HEK293 (cell line): ENCODE results near the gene ZDHHC8.

ENCODE experiments used
- CTCF ChIA-PET: fragments of 350-600 bp; formaldehyde crosslinking; extraction: SDS; loops from one replicate; lab custom pipeline; 2021; ENCODE audit warnings: antibody characterized with exemption; lab: Yijun Ruan, JAX
- POLR2A ChIA-PET: fragments of 300-600 bp; formaldehyde crosslinking; extraction: SDS; loops from one replicate; lab custom pipeline; 2020; ENCODE audit warnings: antibody characterized with exemption, inconsistent platforms; lab: Yijun Ruan, JAX
- H3K27ac ChIP-seq: fragments of 200-500 bp; sonication (Bioruptor generic); 2 replicates; pipeline ENCODE4 v1.5.1; 2014; ENCODE audit warnings: low read depth, low read length, control low read depth, inconsistent platforms; ENCODE audit errors: extremely low read depth
- H3K36me3 ChIP-seq, 2 experiments: fragments of 200-500 bp in 1 of 2; sonication (Bioruptor generic) in 1 of 2; 1 replicate in 1 of 2; 2 replicates in 1 of 2; pipeline ENCODE4 v1.5.1; 2014 to 2017; ENCODE audit warnings: inconsistent platforms in 2 of 2, low read length in 2 of 2; ENCODE audit not compliant: control insufficient read depth in 2 of 2, insufficient read depth in 1 of 2
- H3K4me1 ChIP-seq: fragments of 200-500 bp; sonication (Bioruptor generic); 2 replicates; pipeline ENCODE4 v1.5.1; 2014; ENCODE audit warnings: mild to moderate bottlenecking, low read length, inconsistent platforms; ENCODE audit not compliant: control insufficient read depth, insufficient read depth
- H3K4me3 ChIP-seq: 2 replicates; pipeline ENCODE4 v1.5.1; 2011; ENCODE audit warnings: low read depth, mild to moderate bottlenecking, control low read depth, low read length, moderate library complexity
- H3K9me3 ChIP-seq: fragments of 200-500 bp; sonication (Bioruptor generic); 2 replicates; pipeline ENCODE4 v1.5.1; 2014; ENCODE audit warnings: low read depth, low read length, inconsistent platforms; ENCODE audit not compliant: control insufficient read depth, insufficient read depth
- BCL11A ChIP-seq: fragments of 450-650 bp; formaldehyde crosslinking; IDR thresholded peaks from 2 replicates; pipeline ENCODE4 v1.5.1; 2016; ENCODE audit warnings: low read depth, missing biosample characterization, missing genetic modification characterization
- GLIS1 ChIP-seq: fragments of 450-650 bp; formaldehyde crosslinking; IDR thresholded peaks from 2 replicates; pipeline ENCODE4 v1.5.1; 2016; ENCODE audit warnings: missing biosample characterization, missing genetic modification characterization
- GLIS2 ChIP-seq: fragments of 450-650 bp; formaldehyde crosslinking; IDR thresholded peaks from 2 replicates; pipeline ENCODE4 v1.5.1; 2016; ENCODE audit warnings: missing biosample characterization, missing genetic modification characterization
- KLF10 ChIP-seq: fragments of 450-650 bp; IDR thresholded peaks from 2 replicates; pipeline ENCODE4 v1.5.1; 2018; ENCODE audit warnings: missing biosample characterization, mild to moderate bottlenecking, missing genetic modification characterization
- ZFP69B ChIP-seq: fragments of 450-650 bp; formaldehyde crosslinking; IDR thresholded peaks from 2 replicates; pipeline ENCODE4 v1.5.1; 2016; ENCODE audit warnings: missing biosample characterization, missing genetic modification characterization
- ZNF132 ChIP-seq: fragments of 450-650 bp; formaldehyde crosslinking; IDR thresholded peaks from 2 replicates; pipeline ENCODE4 v1.5.1; 2017; ENCODE audit warnings: missing biosample characterization, missing genetic modification characterization, borderline replicate concordance
- ZNF175 ChIP-seq: fragments of 450-650 bp; formaldehyde crosslinking; IDR thresholded peaks from 2 replicates; pipeline ENCODE4 v1.5.1; 2016; ENCODE audit warnings: missing biosample characterization, missing genetic modification characterization
- ZNF18 ChIP-seq: fragments of 450-650 bp; formaldehyde crosslinking; IDR thresholded peaks from 2 replicates; pipeline ENCODE4 v1.5.1; 2016; ENCODE audit warnings: missing biosample characterization, missing genetic modification characterization
- ZNF19 ChIP-seq: fragments of 450-650 bp; formaldehyde crosslinking; IDR thresholded peaks from 2 replicates; pipeline ENCODE4; 2016; ENCODE audit warnings: missing biosample characterization, missing genetic modification characterization, low read depth
- ZNF221 ChIP-seq: fragments of 450-650 bp; formaldehyde crosslinking; IDR thresholded peaks from 2 replicates; pipeline ENCODE4 v1.5.1; 2017; ENCODE audit warnings: missing biosample characterization, missing genetic modification characterization, borderline replicate concordance
- ZNF23 ChIP-seq: fragments of 450-650 bp; formaldehyde crosslinking; IDR thresholded peaks from 2 replicates; pipeline ENCODE4 v1.5.1; 2016; ENCODE audit warnings: missing biosample characterization, missing genetic modification characterization, borderline replicate concordance
- ZNF341 ChIP-seq: fragments of 450-650 bp; formaldehyde crosslinking; IDR thresholded peaks from 2 replicates; pipeline ENCODE4; 2016; ENCODE audit warnings: low read depth, missing biosample characterization, missing genetic modification characterization
- ZNF433 ChIP-seq: fragments of 450-650 bp; formaldehyde crosslinking; IDR thresholded peaks from 2 replicates; pipeline ENCODE4 v1.5.1; 2016; ENCODE audit warnings: missing biosample characterization, missing genetic modification characterization, low read depth
- ZNF473 ChIP-seq: fragments of 450-650 bp; formaldehyde crosslinking; IDR thresholded peaks from 2 replicates; pipeline ENCODE4 v1.5.1; 2017; ENCODE audit warnings: missing biosample characterization, missing genetic modification characterization
- ZNF501 ChIP-seq: fragments of 450-650 bp; formaldehyde crosslinking; IDR thresholded peaks from 2 replicates; pipeline ENCODE4 v1.5.1; 2016; ENCODE audit warnings: missing biosample characterization, missing genetic modification characterization
- ZNF549 ChIP-seq: fragments of 450-650 bp; IDR thresholded peaks from 2 replicates; pipeline ENCODE4 v1.5.1; 2018; ENCODE audit warnings: missing biosample characterization, missing genetic modification characterization, mild to moderate bottlenecking, inconsistent platforms, moderate library complexity
- ZNF664 ChIP-seq: fragments of 450-650 bp; formaldehyde crosslinking; IDR thresholded peaks from 2 replicates; pipeline ENCODE4 v1.5.1; 2016; ENCODE audit warnings: missing biosample characterization, missing genetic modification characterization
- ZNF692 ChIP-seq: fragments of 450-650 bp; formaldehyde crosslinking; IDR thresholded peaks from 2 replicates; pipeline ENCODE4 v1.5.1; 2016; ENCODE audit warnings: missing biosample characterization, missing genetic modification characterization
- TF ChIP-seq, protein P1 (sequence below): fragments of 450-650 bp; formaldehyde crosslinking; IDR thresholded peaks from 2 replicates; pipeline ENCODE4 v1.5.1; 2016; ENCODE audit warnings: missing biosample characterization, missing genetic modification characterization
- TF ChIP-seq, protein P2 (sequence below): fragments of 450-650 bp; IDR thresholded peaks from 2 replicates; pipeline ENCODE4 v1.5.1; 2018; ENCODE audit warnings: missing biosample characterization, mild to moderate bottlenecking, missing genetic modification characterization

Gene ZDHHC8

GRCh38 chr22:20109411-20110358, 21.9 kb upstream of the ZDHHC8 start:
- H3K36me3 ChIP-seq = peaks cover 4 to 99% of the 10 kb centered on the region in 2 experiments; a peak in 2 of 3 replicates

GRCh38 chr22:20110359-20110985, 21.1 kb upstream of the ZDHHC8 start:
- POLR2A ChIA-PET = interaction anchor here (0.7 to 1.5 kb wide), 5 partner anchors 14 to 31 kb away, joined by 3 to 5 read pairs (median 3); partner anchors contain the start of gene DGCR8
- no peaks in the 10 kb centered on the region for H3K9me3 ChIP-seq
- CTCF ChIA-PET = interaction anchor here (0.6 to 1.4 kb wide), 11 partner anchors 9 to 159 kb away, joined by 3 to 7 read pairs (median 3); no protein-coding TSS in a partner anchor
- H3K4me1 ChIP-seq = no peaks in the 10 kb centered on the region
- H3K36me3 ChIP-seq = peaks cover 4 to 99% of the 10 kb centered on the region in 2 experiments; a peak in 2 of 3 replicates
- H3K27ac ChIP-seq = peak overlapping the region; percentile 18; the same call in 1 of the 2 replicates
- H3K4me3 ChIP-seq = no peak overlapping the region
- TF ChIP-seq, protein P1, sequence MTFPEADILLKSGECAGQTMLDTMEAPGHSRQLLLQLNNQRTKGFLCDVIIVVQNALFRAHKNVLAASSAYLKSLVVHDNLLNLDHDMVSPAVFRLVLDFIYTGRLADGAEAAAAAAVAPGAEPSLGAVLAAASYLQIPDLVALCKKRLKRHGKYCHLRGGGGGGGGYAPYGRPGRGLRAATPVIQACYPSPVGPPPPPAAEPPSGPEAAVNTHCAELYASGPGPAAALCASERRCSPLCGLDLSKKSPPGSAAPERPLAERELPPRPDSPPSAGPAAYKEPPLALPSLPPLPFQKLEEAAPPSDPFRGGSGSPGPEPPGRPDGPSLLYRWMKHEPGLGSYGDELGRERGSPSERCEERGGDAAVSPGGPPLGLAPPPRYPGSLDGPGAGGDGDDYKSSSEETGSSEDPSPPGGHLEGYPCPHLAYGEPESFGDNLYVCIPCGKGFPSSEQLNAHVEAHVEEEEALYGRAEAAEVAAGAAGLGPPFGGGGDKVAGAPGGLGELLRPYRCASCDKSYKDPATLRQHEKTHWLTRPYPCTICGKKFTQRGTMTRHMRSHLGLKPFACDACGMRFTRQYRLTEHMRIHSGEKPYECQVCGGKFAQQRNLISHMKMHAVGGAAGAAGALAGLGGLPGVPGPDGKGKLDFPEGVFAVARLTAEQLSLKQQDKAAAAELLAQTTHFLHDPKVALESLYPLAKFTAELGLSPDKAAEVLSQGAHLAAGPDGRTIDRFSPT (tag by site-specific recombination) = 0 out of 2 replicates have a peak, but pooled peaks have one; percentile 21
- TF ChIP-seq ZNF501 (no peak), ZNF175 (tag by site-specific recombination) (no peak)

More at GRCh38 chr22:20109411-20110358, 21.9 kb upstream of the ZDHHC8 start:
- Histone ChIP-seq H3K4me1 (no peaks in the 10 kb centered on the region), H3K27ac (no peak overlapping the region), H3K9me3 (no peaks in the 10 kb centered on the region), H3K4me3 (no peak overlapping the region)
- CTCF ChIA-PET = interaction anchor here (0.6 to 1.4 kb wide), 4 partner anchors 20 to 138 kb away, joined by 3 to 7 read pairs (median 3); no protein-coding TSS in a partner anchor
- POLR2A ChIA-PET = interaction anchor here (0.8 to 1.3 kb wide), 4 partner anchors 7 to 28 kb away, joined by 3 to 5 read pairs (median 3); partner anchors contain the start of gene TRMT2A
- peak; percentile 84 for TF ChIP-seq ZFP69B
- TF ChIP-seq ZNF473 (tag by site-specific recombination) = no peak
- TF ChIP-seq ZNF692 (tag by site-specific recombination) = peak; percentile 82
- no peak for TF ChIP-seq ZNF433
- no peak for TF ChIP-seq ZNF132 (tag by site-specific recombination)
- TF ChIP-seq GLIS1 (tag by site-specific recombination) = peak; percentile 91
- no peak for TF ChIP-seq ZNF664
- TF ChIP-seq ZNF23 (tag by site-specific recombination) = no peak
- TF ChIP-seq BCL11A (tag by site-specific recombination) = no peak
- no peak for TF ChIP-seq ZNF19 (tag by site-specific recombination)
- TF ChIP-seq, protein P2, sequence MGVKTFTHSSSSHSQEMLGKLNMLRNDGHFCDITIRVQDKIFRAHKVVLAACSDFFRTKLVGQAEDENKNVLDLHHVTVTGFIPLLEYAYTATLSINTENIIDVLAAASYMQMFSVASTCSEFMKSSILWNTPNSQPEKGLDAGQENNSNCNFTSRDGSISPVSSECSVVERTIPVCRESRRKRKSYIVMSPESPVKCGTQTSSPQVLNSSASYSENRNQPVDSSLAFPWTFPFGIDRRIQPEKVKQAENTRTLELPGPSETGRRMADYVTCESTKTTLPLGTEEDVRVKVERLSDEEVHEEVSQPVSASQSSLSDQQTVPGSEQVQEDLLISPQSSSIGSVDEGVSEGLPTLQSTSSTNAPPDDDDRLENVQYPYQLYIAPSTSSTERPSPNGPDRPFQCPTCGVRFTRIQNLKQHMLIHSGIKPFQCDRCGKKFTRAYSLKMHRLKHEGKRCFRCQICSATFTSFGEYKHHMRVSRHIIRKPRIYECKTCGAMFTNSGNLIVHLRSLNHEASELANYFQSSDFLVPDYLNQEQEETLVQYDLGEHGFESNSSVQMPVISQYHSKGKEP (tag by site-specific recombination) = no peak
- TF ChIP-seq KLF10 = no peak
- no peak for TF ChIP-seq ZNF549 (tag by site-specific recombination)
- no peak for TF ChIP-seq ZNF221
- TF ChIP-seq GLIS2 (tag by site-specific recombination) = peak; percentile 65
- TF ChIP-seq ZNF341 = 0 out of 2 replicates have a peak, but pooled peaks have one; percentile 11
- TF ChIP-seq ZNF18 (tag by site-specific recombination) = no peak
